HepG2 (cell line): ENCODE measurements around the gene ZNF678. TPM values are rescaled to one million over a fixed set of nuclear protein-coding genes. Genes with fewer than 3 reads are reported as not detected.
A peak's percentile ranks its signal among the peaks of the same experiment; 100 is the strongest.

ENCODE experiments used
- ATAC-seq: fragments of 200-7000 bp; cut with Tn5 transposase; 3 replicates; pipeline ENCODE4 v1.9.1; 2020; ENCODE audit warnings: mild to moderate bottlenecking, moderate library complexity
- BruUV-seq: library from RNA; stranded (reverse); fragments of 400-500 nt; replicated peaks from 2 replicates; lab custom pipeline; 2021; lab: Mats Ljungman, UMichigan
- CTCF ChIA-PET: fragments of 300-600 bp; formaldehyde crosslinking; extraction: SDS; loops from one replicate; lab custom pipeline; 2021; ENCODE audit warnings: low total read pairs, inconsistent platforms, low intra/inter-chr PET ratio; lab: Yijun Ruan, JAX
- POLR2A ChIA-PET: fragments of 350-600 bp; sonication (Branson Sonifier 250); formaldehyde crosslinking; loops from one replicate; lab custom pipeline; 2020; ENCODE audit warnings: antibody characterized with exemption, inconsistent platforms; lab: Yijun Ruan, JAX
- DNase-seq: peaks from one replicate; pipeline ENCODE4 v3.0.0-alpha.2; 2015; ENCODE audit warnings: low spot score
- FAIRE-seq: peaks from 3 replicates; lab custom pipeline; 2011; peaks lifted over from hg19 to GRCh38; lab: Jason Lieb, UNC
- H2AFZ ChIP-seq: one replicate; pipeline ENCODE4 v1.6.1; 2011; ENCODE audit warnings: low read length, inconsistent platforms
- H3K27ac ChIP-seq: fragments of 300-600 bp; 3 replicates; pipeline ENCODE4 v1.8.0; 2011; ENCODE audit warnings: mixed run types, mild to moderate bottlenecking, mixed read lengths, low read length, inconsistent platforms; ENCODE audit not compliant: insufficient read depth; ENCODE audit errors: extremely low read length
- H3K27me3 ChIP-seq, 2 experiments: fragments of 200-600 bp in 1 of 2; 2 replicates in 1 of 2; 3 replicates in 1 of 2; pipeline versions ENCODE4 v1.6.0 to v1.8.0; 2011; ENCODE audit warnings: low read length in 2 of 2, mild to moderate bottlenecking in 2 of 2, moderate library complexity in 2 of 2, inconsistent platforms in 1 of 2; ENCODE audit not compliant: insufficient read depth in 2 of 2, control insufficient read depth in 1 of 2
- H3K36me3 ChIP-seq, 2 experiments: fragments of 200-600 bp in 1 of 2; replicated peaks in 1 of 2; 2 replicates in 1 of 2; 3 replicates in 1 of 2; pipeline versions ENCODE4 v1.5.1 to v1.8.0; 2011; ENCODE audit warnings: low read length in 2 of 2, inconsistent platforms in 1 of 2; ENCODE audit not compliant: insufficient read depth in 2 of 2, control insufficient read depth in 1 of 2
- H3K4me1 ChIP-seq: 2 replicates; pipeline ENCODE4 v1.5.1; 2012; ENCODE audit warnings: low read length, inconsistent platforms; ENCODE audit not compliant: insufficient read depth
- H3K4me2 ChIP-seq: 2 replicates; pipeline ENCODE4 v1.6.0; 2011; ENCODE audit warnings: low read depth, low read length, inconsistent platforms
- H3K4me3 ChIP-seq, 3 experiments: fragments of 200-600 bp in 1 of 3; sonication (generic), shearing (Covaris generic) in 1 of 3; replicated peaks in 1 of 3; 2 replicates each; pipeline ENCODE4 v1.5.1; 2011 to 2016; ENCODE audit warnings: low read length in 3 of 3, inconsistent platforms in 2 of 3, low read depth in 2 of 3, mild to moderate bottlenecking in 2 of 3, control low read depth in 1 of 3, mixed read lengths in 1 of 3; ENCODE audit not compliant: insufficient read depth in 1 of 3
- H3K79me2 ChIP-seq: one replicate; pipeline ENCODE4 v1.6.1; 2011; ENCODE audit warnings: low read length, inconsistent platforms; ENCODE audit not compliant: insufficient read depth
- H3K9ac ChIP-seq: 2 replicates; pipeline ENCODE4 v1.6.0; 2011; ENCODE audit warnings: mild to moderate bottlenecking, low read depth, low read length, inconsistent platforms; ENCODE audit not compliant: insufficient read depth
- H3K9me3 ChIP-seq: 2 replicates; pipeline ENCODE4 v1.5.1; 2012; ENCODE audit warnings: mild to moderate bottlenecking, low read length
- H4K20me1 ChIP-seq: 2 replicates; pipeline ENCODE4 v1.6.0; 2011; ENCODE audit warnings: inconsistent platforms, mild to moderate bottlenecking, low read length, moderate library complexity; ENCODE audit not compliant: insufficient read depth
- BCL6 ChIP-seq: IDR thresholded peaks from 2 replicates; pipeline ENCODE4 v1.6.1; 2016; ENCODE audit warnings: missing genetic modification reagents, missing compliant biosample characterization
- CBX2 ChIP-seq, 2 experiments: fragments of 200-600 bp in 1 of 2; sonication (generic); formaldehyde crosslinking in 1 of 2; IDR thresholded peaks; 2 replicates each; pipeline versions ENCODE4 v1.7.0 to v1.8.1; 2018 to 2022; ENCODE audit warnings: low read depth in 2 of 2, low read length in 1 of 2, mild to moderate bottlenecking in 1 of 2, missing genetic modification reagents in 1 of 2
- CCAR2 ChIP-seq: fragments of 200-400 bp; formaldehyde crosslinking; optimal IDR thresholded peaks from 2 replicates; pipeline ENCODE3; 2018; ENCODE audit warnings: low read depth, mild to moderate bottlenecking, low read length, moderate library complexity
- RFXANK ChIP-seq: IDR thresholded peaks from 2 replicates; pipeline ENCODE4 v1.6.1; 2016
- RXRB ChIP-seq: IDR thresholded peaks from 2 replicates; pipeline ENCODE4 v1.6.1; 2016; ENCODE audit warnings: borderline replicate concordance, missing genetic modification reagents, missing compliant biosample characterization
- TEF ChIP-seq: sonication (generic); formaldehyde crosslinking; IDR thresholded peaks from 2 replicates; pipeline ENCODE4 v1.5.0; 2020; ENCODE audit warnings: missing genetic modification reagents
- ZMYM2 ChIP-seq: sonication (generic); formaldehyde crosslinking; IDR thresholded peaks from 2 replicates; pipeline ENCODE4 v1.8.0; 2022; ENCODE audit warnings: mild to moderate bottlenecking, missing genetic modification reagents
- ZNF510 ChIP-seq: sonication (generic); formaldehyde crosslinking; IDR thresholded peaks from 2 replicates; pipeline ENCODE4 v1.4.0; 2020; ENCODE audit warnings: low read depth, mild to moderate bottlenecking, missing genetic modification reagents
- ZNF724P ChIP-seq: sonication (generic); formaldehyde crosslinking; IDR thresholded peaks from 2 replicates; pipeline ENCODE4 v1.8.0; 2022; ENCODE audit warnings: missing genetic modification reagents, borderline replicate concordance
- WGBS: methylation state at CpG from one replicate; pipeline ENCODE4 v1.1.6; 2017; ENCODE audit warnings: low lambda C conversion rate; 5-methylcytosine and 5-hydroxymethylcytosine counted together
- in situ Hi-C: cut with HindIII; loops from 2 replicates; pipeline ENCODE4 v1.10.0; 2017; ENCODE audit warnings: low pct_unique_long_range_greater_than_20kb; ENCODE audit not compliant: extremely low pct_ligation_motif_present
- intact Hi-C: fragments of 100-400 bp; cut with micrococcal nuclease; formaldehyde crosslinking; loops from one replicate; pipeline ENCODE4 v1.10.0; 2022; ENCODE audit not compliant: unreplicated experiment
- polyA plus RNA-seq, 8 experiments: library from polyadenylated mRNA; depleted of rRNA in 3 of 8; stranded (reverse) in 7 of 8; unstranded in 1 of 8; fragments of >200 nt; fragmentation: Illumina TruSeq in 4 of 8; extraction: Trizol in 4 of 8; gene quantifications; 2 replicates each; pipeline versions ENCODE4 v1.2.1 to v1.2.3, GENCODE V29; 2011 to 2016; ENCODE audit warnings: low read depth in 4 of 8, missing spikeins in 1 of 8, mixed read lengths in 1 of 8; ENCODE audit not compliant: insufficient read depth in 1 of 8
- total RNA-seq, 5 experiments: library from RNA; depleted of rRNA; stranded (reverse); fragments of >200 nt; fragmentation: Illumina TruSeq; extraction: Trizol; gene quantifications; 2 replicates each; pipeline ENCODE4 v1.2.3, GENCODE V29; 2016; ENCODE audit warnings: low read depth in 1 of 5

Gene ZNF678
- total and polyA plus RNA-seq, 2 of the 13 experiments (the other 11 are each of a cell fraction or from before 2014, with no cell fraction given) = 2.0 to 7.6 TPM

DNA sequence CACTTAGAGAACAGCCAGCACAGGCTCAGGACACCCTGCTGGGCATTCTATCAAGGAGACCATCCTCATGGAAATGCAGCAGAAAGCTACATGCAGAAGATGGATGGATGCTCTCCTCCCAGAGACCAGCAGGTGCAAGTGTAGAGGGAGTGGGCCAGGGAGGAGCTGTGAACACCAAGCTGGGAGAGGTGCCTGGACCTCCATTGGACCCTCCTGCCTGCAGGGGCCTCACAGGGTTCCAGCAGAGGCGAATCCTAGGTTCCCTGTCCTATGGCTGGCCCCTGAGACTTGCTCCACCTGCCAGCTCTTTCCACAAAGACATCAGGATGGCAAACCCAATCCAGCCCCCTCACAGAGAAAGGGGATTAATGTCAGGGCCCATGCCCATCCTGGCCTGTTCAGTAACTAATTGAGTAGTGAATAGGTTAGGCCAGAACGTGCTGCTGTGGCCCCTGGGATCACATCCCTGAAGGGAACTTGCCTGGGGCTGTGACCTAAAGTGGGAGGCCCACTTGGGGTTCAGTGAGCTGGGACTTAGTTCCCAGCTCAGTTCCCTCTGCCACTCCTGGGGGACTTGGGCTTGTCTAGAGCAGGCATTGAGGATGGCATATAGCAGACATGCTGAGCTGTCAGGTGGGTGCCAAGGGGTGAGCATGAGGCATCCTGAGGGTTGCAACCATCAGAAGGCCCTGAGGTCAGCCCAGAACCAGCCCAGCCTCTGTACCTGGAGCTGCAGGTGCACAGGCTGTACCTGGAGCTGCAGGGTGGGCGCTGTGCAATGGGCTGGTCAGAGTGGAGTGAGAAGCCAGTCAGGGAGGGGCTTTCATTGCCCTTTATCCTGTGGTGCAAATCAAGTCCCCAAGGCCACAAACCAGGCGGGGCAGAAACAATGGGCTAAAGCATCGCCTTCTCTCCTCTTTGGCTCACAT is 22.9 kb upstream of the ZNF678 start:
- H3K9ac ChIP-seq = no peak overlapping the region
- H3K4me3 ChIP-seq = no peak overlapping the region
- H3K36me3 ChIP-seq = no peaks in the 10 kb centered on the region
- 100% methylated on average over 1 of the region's 5 CpGs for WGBS
- H3K27me3 ChIP-seq = no peaks in the 10 kb centered on the region; a peak in 1 of 5 replicates
- H3K4me1 ChIP-seq = 0 out of 2 replicates have a peak, but pooled peaks cover 7% of the 10 kb centered on the region
- ChIA-PET POLR2A (no interaction called here), CTCF (no interaction called here)
- H3K79me2 ChIP-seq = no peaks in the 10 kb centered on the region
- intact Hi-C loops = no loop called here
- peak; percentile 6; the same call in 2 of the 3 replicates for ATAC-seq
- no peak for DNase-seq
- no peak overlapping the region for H2AFZ ChIP-seq
- no peak overlapping the region for H3K27ac ChIP-seq
- BruUV-seq = no TSS peak
- H4K20me1 ChIP-seq = no peaks in the 10 kb centered on the region
- H3K4me2 ChIP-seq = no peak overlapping the region
- in situ Hi-C loops = no loop called here
- TF ChIP-seq CCAR2 (no peak), ZNF724P (no peak), BCL6 (CRISPR knock-in tag) (no peak), RFXANK (CRISPR knock-in tag) (no peak), ZNF510 (CRISPR knock-in tag) (no peak), ZMYM2 (no peak), RXRB (CRISPR knock-in tag) (no peak), CBX2 (IDR thresholded peaks at IDR 0.05; ENCODE audit: low read depth, low read length) (no peak), CBX2 (CRISPR knock-in tag; IDR thresholded peaks at IDR 0.05; ENCODE audit: low read depth) (no peak), TEF (no peak)
- no peak for FAIRE-seq
- H3K9me3 ChIP-seq = no peaks in the 10 kb centered on the region
